ENCODE results near the gene INHBB. TPM values are rescaled to one million over a fixed set of nuclear protein-coding genes. Genes with fewer than 3 reads are reported as not detected.

The INHBB gene
- polyA plus RNA-seq, 1 donor from 2014 or later = not detected

DNA sequence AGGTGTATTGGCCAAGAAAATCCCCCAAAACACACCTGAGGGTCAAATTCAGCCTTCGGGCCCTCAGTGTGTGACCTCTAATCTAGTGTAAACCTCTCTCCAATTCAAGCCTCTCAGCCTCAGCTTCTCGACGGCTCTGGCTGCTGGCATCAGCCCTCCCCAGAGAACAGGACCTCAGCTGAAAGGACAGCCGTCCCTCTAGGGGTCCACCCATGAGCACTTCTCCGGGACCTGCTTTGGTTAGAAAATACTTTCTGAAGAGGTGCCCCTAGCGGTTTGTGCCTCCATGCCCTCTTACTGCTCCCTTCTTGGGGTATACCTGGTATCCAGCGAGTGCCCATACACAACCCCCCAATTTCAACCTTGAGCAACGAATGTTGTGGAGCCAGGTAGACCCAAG, 48.8 kb downstream of the INHBB start:
- no peak overlapping the region for H3K9ac ChIP-seq (ENCODE audit: low read length)
- H3K27me3 ChIP-seq (ENCODE audit: insufficient read depth, low read depth, low read length) = no peaks in the 10 kb centered on the region
- no peaks in the 10 kb centered on the region for H3K9me3 ChIP-seq (ENCODE audit: low read length)
- H3K4me2 ChIP-seq (ENCODE audit: low read length) = no peak overlapping the region
- no peak overlapping the region for H3K4me3 ChIP-seq (ENCODE audit: low read length)
- H3F3A ChIP-seq (ENCODE audit: insufficient read depth, low read length, poor library complexity, severe bottlenecking) = no peaks in the 10 kb centered on the region
- H3K79me2 ChIP-seq (replicated peaks; ENCODE audit: insufficient read depth, low read length) = no peaks in the 10 kb centered on the region
- TF ChIP-seq SMC3 (conservative IDR thresholded peaks at IDR 0.05; ENCODE audit: poor library complexity) = no peak
- TF ChIP-seq, protein P1, sequence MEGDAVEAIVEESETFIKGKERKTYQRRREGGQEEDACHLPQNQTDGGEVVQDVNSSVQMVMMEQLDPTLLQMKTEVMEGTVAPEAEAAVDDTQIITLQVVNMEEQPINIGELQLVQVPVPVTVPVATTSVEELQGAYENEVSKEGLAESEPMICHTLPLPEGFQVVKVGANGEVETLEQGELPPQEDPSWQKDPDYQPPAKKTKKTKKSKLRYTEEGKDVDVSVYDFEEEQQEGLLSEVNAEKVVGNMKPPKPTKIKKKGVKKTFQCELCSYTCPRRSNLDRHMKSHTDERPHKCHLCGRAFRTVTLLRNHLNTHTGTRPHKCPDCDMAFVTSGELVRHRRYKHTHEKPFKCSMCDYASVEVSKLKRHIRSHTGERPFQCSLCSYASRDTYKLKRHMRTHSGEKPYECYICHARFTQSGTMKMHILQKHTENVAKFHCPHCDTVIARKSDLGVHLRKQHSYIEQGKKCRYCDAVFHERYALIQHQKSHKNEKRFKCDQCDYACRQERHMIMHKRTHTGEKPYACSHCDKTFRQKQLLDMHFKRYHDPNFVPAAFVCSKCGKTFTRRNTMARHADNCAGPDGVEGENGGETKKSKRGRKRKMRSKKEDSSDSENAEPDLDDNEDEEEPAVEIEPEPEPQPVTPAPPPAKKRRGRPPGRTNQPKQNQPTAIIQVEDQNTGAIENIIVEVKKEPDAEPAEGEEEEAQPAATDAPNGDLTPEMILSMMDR (IDR thresholded peaks at IDR 0.05; ENCODE audit: poor library complexity, severe bottlenecking) = no peak
- TF ChIP-seq TAF1 (IDR thresholded peaks at IDR 0.05; ENCODE audit: low read depth) = no peak
- no peak for TF ChIP-seq MXI1 (conservative IDR thresholded peaks at IDR 0.05; ENCODE audit: poor library complexity, severe bottlenecking)
- no peak for TF ChIP-seq POLR2AphosphoS5 (IDR thresholded peaks at IDR 0.05)
- no peak for TF ChIP-seq REST (IDR thresholded peaks at IDR 0.05; ENCODE audit: borderline replicate concordance)
- TF ChIP-seq EP300 (conservative IDR thresholded peaks at IDR 0.05; ENCODE audit: poor library complexity, severe bottlenecking) = no peak
- H3K27ac ChIP-seq (ENCODE audit: low read length) = no peak overlapping the region
- H3K9me2 ChIP-seq (ENCODE audit: insufficient read depth, low read length) = no peaks in the 10 kb centered on the region
- H2AFZ ChIP-seq (ENCODE audit: low read depth, low read length) = no peak overlapping the region
- H3K36me3 ChIP-seq (ENCODE audit: insufficient read depth, low read length) = no peaks in the 10 kb centered on the region
- no peaks in the 10 kb centered on the region for H4K20me1 ChIP-seq (ENCODE audit: insufficient read depth)

- H3K9ac ChIP-seq (ENCODE audit: low read length) = no peak overlapping the region
- H3K27me3 ChIP-seq (ENCODE audit: insufficient read depth, low read depth, low read length) = no peaks in the 10 kb centered on the region
- H3F3A ChIP-seq (ENCODE audit: insufficient read depth, low read length, poor library complexity, severe bottlenecking) = no peaks in the 10 kb centered on the region
- no peak overlapping the region for H3K27ac ChIP-seq (ENCODE audit: low read length)
- H3K36me3 ChIP-seq (ENCODE audit: insufficient read depth, low read length) = no peaks in the 10 kb centered on the region
- no peaks in the 10 kb centered on the region for H3K9me3 ChIP-seq (ENCODE audit: low read length)
- H2AFZ ChIP-seq (ENCODE audit: low read depth, low read length) = no peak overlapping the region
- H3K79me2 ChIP-seq (replicated peaks; ENCODE audit: insufficient read depth, low read length) = no peaks in the 10 kb centered on the region
- TF ChIP-seq REST (IDR thresholded peaks at IDR 0.05; ENCODE audit: borderline replicate concordance) (no peak), SMC3 (conservative IDR thresholded peaks at IDR 0.05; ENCODE audit: poor library complexity) (no peak), MXI1 (conservative IDR thresholded peaks at IDR 0.05; ENCODE audit: poor library complexity, severe bottlenecking) (no peak), RAD21 (conservative IDR thresholded peaks at IDR 0.05) (no peak), EZH2 (IDR thresholded peaks at IDR 0.05; ENCODE audit: borderline replicate concordance, insufficient read depth, low read length, poor library complexity, severe bottlenecking) (no peak), TAF1 (IDR thresholded peaks at IDR 0.05; ENCODE audit: low read depth) (no peak), EP300 (conservative IDR thresholded peaks at IDR 0.05; ENCODE audit: poor library complexity, severe bottlenecking) (no peak), POLR2AphosphoS5 (IDR thresholded peaks at IDR 0.05) (no peak)
- TF ChIP-seq, protein P1 (IDR thresholded peaks at IDR 0.05; ENCODE audit: poor library complexity, severe bottlenecking) = no peak
- no peaks in the 10 kb centered on the region for H4K20me1 ChIP-seq (ENCODE audit: insufficient read depth)
- H3K4me2 ChIP-seq (ENCODE audit: low read length) = no peak overlapping the region
- H3K9me2 ChIP-seq (ENCODE audit: insufficient read depth, low read length) = no peaks in the 10 kb centered on the region
- no peak overlapping the region for H3K4me3 ChIP-seq (ENCODE audit: low read length)
Observed at GRCh38 chr2:120395221-120396012, 49.5 kb downstream of the INHBB start.

Measured in neural cell (in vitro differentiated cells).